ENCODE results near the gene TCEA2. TPM values are rescaled to one million over a fixed set of nuclear protein-coding genes. Genes with fewer than 3 reads are reported as not detected.
A peak's percentile ranks its signal among the peaks of the same experiment; 100 is the strongest.
"Not testable (repeated sequence)": the region's sequence is repeated elsewhere in the genome, so short reads cannot be mapped to it uniquely, and the experiment has no call there.

The TCEA2 gene
- total RNA-seq, 1 experiment from 2014 or later = 16.7 TPM

DNA sequence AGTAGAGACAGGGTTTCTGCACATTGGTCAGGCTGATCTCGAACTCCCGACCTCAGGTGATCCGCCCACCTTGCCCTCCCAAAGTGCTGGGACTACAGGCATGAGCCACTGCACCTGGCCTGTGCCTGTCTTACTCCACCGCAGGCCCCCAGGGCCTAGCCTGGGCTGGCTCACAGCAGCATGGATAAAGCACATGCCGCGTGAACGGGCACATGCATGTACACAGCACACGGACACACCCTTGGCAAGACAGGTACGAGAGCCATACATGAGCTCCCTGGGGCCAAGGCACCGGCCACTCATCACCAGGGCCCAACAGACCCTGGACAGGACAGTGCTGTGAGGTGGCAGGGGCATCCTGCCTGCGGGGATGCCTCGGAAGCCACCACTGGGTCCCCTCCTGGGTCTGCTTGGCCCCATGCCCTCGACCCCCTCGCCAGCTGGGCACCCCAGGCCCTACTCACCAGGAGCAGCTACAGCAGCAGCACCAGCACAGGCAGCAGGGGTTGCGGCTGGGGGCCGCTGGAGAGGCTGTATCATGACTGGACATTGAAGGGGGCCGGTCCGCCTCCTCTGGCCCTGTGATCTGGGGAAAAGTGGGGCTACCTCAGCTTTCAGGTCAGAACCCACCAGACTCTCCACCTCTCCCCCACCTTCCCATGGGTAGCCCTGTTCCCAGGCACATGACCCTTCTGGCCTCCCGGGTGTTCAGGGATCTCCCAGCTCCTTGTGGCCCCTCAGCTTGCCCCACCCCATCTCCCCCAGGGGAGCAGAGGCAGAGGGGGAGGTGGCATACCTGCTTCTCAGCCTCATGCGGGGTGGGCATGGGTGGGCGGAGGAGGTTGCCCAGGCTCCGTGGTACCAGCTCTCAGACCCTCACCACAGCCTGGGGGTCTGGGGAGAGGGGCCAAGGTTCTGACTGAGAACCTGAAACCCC is 13.3 kb downstream of the TCEA2 start:
- no peak for DNase-seq (ENCODE audit: low read depth)

DNA sequence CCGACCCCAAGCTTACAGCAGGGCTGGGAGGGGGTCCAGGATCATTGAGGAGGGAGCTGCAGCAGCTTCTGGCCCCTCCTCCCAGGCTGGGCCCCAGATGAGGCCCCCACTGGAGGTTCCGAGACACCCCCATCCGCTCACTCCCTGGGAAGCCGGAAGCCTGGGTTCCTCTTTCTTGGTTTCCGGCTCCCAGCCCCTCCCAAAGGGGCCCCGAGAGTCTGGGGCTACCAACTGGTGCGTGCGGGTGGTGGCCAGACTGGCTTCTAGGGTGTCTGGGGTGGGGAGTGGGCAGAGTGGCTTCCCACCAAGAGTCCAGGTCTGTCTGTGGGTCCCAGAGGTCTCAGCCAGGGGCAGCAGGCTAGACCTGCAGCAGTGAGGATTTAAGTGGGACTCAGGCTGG is 14.1 kb downstream of the TCEA2 start:
- DNase-seq (ENCODE audit: low read depth) = no peak

DNA sequence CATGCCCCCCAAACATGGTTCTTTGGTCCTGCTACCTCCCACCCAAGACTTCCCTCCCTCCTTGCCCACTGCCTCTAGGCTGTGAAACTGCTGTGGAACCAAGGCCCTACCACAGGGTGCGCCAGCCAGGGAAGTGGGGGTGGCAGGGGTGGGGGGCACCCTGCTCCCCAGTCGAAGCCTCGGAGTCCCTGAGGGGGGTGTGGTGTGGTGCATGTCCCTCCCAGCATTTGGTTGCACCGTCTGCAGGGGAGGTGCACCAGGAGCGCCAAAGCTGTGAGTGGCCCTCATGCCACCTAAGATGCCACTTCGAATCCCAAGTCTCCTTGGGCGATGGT is 14.5 kb downstream of the TCEA2 start:
- DNase-seq (ENCODE audit: low read depth) = no peak

DNA sequence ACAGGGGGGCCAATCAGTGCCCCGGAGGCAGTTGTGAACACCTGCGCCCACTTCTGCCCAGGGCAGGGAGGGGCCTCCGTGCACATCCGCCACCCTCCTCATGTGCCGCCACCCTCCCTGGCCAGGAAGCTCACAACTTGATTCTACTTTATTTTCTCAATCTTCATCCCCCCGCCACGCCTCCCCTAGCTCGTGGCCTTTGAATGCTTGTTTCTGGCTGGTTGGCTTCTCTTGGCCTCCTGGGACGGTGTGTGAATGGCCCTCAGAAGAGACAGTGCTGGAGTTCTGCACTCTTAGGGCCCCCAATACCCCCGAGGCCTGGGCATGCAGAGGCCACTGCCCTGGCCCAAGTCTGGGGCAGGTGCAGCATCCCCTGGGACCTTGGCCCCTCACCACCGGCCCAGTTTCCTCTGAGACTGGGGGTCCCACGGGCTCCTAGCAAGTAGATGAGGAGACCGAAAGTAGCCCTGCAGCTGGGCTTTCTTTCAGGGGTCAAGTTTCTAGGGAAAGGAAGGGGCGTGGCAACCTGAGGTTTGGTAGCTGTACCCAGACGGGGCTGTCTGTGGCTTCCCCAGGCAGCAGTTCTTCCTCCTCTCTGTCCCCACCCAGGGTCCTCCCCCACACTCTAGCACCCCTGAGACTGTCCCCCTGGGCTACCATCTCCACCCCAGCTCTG is 15.0 kb downstream of the TCEA2 start:
- DNase-seq (ENCODE audit: low read depth) = no peak

DNA sequence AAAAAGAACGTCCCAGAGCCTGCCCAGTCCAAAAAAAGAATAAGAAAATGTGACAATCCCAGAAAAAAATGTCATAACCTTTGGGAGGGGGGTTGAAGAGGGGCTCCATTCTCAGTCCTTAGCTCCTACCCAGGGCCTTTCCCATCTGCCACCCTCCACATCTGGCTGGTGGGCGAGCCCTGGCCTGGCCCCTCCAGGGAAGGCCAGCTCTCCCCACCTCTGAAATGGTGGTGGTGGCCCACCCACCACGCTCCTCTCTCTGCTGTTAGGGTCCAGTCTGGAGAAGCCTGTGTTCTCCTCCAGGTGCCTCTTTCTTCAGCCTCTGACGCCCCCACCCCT is 15.9 kb downstream of the TCEA2 start:
- DNase-seq (ENCODE audit: low read depth) = no peak

DNA sequence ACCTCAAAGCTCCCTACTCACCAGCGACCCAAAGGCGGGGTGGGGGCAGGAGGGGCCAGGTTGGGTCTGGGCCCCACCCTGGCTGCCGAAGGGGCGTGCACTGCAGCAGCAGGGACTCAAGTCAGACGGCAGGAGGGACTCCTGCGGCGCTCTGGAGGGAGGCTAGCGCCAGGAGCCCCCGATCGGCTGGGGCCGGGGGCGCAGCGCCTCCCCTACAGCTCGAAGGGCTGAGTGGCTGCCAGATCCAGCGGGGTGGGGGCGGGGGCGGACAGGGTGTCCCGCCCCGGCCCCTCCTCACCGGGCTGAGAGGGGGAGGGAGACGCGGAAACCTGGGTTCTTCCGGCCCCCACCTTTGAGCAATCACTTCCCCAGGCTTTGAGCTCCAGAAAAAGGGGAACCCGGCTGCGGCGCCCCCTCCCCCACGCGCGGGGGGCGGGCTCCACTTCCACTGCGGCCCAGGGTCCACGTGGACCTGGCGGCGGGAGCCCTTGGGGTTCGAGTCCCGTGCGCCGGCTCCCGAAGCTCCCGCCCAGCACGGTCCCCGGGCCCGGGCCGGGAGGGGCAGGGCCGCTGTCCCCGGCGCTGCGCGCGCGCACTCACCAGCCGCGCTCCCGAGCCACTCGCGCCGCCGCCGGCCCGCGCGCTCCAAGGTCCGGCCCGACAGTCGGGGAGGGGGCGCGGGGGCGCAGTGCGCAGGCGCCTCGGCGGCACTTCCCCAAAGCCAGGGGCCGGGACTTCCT is 16.4 kb downstream of the TCEA2 start, which contains the start of gene RGS19:
RGS19 (minus strand) TSS at position 246 of the 740 bp plus-strand sequence. CDS start 2,632 bp downstream, outside the sequence.
- DNase-seq (ENCODE audit: low read depth) = peak; percentile 49

DNA sequence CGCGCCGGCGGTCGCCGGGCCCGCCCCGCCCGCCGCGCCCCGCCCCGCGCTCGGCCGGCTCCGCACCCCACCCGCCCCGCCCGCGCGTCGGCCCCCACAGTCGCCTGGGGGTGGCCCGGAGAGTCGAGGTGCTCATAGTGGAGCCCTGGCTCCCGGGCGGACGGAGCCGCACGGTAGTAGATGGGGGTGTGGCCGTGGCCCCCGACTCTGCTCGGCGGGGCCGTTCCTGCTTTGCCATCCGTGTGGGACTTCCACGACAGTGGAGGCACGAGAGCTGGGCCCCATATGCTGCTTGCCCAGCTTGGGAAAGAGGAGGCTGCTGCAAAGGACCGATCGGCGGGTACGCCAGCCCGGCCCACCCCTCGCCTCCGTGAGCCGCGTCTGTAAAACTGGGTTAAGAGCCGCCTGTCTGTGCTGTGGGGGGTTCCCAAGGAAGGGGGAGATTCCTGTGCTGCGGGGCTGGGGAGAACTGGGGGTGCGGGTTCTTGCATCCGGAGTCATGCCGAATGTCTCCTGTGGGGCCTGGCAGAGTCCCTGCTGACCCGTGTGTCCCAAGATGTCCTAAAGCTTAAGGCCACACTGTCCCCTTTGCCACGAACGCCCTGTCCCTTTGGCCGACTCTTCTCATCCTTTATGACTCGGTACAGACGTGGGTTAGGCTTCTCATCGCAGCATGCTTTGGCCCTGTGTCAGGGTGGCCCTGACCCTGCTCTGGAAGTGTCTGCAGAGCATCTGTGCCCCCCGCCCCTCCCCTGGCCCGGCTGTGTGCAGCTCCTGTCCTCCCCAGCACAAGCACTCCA is 17.2 kb downstream of the TCEA2 start, which contains the start of gene OPRL1:
OPRL1 (plus strand) TSS at position 70 of the 800 bp plus-strand sequence. CDS start 12,639 bp downstream, outside the sequence.
- DNase-seq (ENCODE audit: low read depth) = no peak

DNA sequence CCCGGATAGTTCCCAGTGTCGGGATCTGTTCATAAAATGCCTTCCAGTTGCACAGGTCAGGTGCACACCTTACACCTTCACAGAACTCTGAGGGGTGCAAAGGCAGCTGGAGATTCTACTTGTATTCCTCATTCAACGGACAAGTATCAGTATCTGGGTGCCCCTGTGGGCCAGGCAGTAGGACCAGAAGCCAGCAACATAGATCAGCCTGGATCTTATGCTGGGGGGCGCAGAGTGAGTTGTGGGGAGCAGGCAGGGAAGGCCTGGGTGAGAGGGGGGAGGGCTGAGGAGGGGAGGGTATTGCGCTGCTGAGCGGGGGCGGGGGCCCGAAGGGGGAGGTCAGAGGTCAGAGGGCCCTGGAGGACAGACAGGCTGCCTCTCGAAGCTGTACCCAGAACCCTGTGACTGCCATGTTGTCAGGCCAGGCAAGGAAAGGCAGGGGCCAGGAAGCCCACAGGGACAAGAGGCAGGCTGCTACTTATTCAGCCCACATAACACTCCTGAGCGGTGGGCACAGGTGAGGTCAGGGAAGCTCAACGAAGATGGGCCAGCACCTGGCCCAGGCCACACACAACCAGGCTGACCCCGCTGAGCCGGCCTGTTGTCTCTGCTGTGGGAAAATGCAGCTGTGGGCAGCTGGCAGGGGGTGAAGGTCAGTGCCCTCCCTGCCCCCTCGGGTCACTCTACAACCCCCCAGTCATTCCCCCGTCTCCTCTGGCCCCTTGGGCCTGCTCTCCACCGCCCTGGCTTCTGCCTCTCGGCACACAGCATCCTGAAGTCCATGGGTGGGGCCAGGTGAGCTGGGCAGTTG is 18.0 kb downstream of the TCEA2 start:
- no peak for DNase-seq (ENCODE audit: low read depth)

DNA sequence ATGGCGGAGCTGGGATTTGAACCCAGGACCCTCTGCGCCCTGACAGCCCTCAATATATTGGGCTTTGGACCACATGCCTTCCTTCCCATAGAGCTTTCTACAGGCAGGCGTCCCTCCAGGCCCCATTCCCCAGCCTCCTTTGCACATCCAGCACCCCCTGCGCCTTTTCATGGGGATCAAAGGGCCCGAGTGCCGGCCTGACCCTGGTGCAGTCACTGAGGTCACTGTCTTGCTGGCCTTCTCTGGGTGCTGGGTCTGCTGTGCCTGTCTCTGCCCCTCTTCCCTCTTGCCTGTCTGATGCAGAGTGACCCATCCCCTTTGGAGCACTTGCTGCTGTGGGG is 18.6 kb downstream of the TCEA2 start:
- no peak for DNase-seq (ENCODE audit: low read depth)

DNA sequence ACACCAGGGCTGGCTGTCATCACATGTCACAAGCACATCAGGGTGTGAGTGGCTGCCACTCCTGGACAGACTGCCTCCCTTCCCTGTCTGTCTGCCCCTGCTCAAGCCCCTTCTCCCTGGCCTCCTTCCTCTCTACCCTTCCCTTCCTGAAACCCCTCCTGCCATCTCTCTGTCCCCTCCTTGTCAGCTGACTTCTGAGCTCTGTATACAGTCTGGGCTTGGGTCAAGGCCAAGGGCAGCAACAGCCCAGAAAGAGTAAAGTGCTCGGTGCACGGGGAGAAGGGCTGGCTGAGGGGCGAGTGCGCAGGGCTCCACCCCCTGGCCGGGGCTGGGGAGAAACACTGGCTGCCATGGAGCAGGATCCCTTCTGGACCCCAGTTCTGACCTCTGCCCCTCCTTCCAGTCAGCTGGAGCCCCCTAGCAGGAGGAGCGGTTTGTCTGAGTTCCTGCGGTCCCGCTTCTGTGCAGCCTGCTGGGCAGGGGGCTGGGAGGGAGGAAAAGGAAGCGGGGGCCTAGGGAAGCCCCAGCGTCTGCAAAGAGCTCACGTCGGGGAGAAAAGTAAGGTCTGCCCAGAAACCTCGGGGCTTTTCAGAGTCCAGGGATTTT is 19.2 kb downstream of the TCEA2 start:
- DNase-seq (ENCODE audit: low read depth) = no peak

DNA sequence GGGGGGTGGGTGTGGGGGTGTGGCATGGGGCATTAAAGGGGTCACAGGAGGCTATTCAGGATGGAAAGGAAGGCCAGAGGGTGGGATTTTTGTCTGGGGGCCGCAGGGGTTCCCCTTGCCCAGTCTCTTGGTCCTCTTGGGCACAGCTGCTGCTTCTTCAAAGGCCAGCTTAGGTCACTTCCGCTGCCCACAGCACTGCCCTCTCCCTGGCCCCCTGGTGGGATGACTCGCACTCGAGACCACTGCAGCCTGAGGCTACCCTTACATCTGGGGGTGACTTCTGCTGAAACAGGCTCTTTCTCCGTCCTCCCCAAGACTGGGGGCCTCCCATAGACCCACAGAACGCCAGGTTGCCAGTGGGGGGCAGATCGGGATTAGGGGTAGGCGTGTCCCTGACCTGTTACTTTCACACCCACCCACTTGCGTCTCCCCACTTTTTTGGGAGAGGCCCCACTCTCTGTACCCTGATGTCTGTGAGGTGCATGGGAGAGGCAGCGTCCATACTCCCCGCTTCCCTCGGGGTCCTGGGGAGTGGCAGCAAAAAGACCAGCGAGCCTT is 19.9 kb downstream of the TCEA2 start:
- no peak for DNase-seq (ENCODE audit: low read depth)

DNA sequence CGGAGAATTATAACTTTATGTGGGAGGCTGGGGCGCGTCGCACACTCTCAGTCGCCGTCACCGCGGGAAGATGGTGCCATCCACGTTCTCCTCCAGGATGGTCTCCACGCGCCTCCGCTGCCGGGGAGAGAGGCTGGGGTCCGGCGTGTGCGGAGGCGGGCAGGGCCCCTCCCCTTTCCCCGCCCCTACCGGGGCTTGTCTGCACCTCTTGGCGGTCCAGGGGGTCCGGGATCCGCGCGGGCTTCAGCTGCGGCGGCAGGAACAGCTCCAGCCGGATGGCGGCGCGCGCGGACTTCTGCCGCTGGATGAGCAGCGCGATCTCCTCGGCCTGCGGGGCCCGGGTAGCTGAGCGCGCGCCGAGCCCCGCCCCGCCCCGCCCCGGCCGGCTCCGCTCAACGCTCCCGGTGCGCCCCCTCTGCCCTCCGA is 20.4 kb downstream of the TCEA2 start:
- peak; percentile 70 for DNase-seq (ENCODE audit: low read depth)

DNA sequence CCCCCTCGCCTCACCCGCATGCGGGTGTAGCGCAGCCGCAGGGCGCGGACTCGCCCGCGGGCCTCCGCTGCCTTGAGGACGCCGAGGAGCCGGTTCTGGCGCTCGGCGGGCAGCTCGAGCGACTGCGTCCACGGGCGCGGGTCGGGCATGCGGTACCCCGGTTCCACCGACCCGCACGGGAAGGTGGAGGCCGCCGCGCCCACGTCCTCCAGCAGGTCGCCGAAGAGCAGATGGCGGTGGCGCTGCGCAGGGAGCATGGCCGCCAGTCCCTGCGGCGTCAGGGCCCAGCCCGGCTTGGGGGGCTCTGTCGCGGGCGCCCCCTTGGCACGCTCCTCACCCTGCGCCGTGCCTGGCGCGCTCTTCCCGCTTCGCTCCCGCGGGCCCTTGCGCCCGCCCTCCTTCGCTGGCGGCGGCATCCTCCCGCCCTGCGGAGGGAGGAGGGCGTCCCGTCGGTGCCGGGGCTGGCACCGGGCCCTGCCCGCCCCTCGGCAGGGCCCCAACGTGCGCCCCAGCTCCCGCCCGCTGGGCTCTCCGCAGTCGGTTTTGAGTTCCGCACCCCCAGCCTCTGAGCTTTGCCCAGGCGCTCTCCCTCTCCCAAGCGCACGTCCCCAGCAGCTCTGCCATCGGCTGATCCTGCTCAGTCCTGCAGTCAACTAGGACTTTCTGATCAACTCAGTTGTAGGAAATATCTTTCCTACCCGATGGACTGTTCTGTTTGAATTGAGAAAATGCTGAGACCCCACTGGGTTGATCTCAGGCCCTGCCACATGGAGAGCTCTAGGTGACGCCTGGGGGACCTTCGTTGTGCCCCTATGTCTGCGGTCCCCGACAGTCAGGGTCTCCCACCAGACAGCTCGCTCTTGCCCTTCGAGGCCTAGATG is 21.0 kb downstream of the TCEA2 start, which contains the start of gene LKAAEAR1:
LKAAEAR1 (minus strand) TSS at position 595 of the 881 bp plus-strand sequence; CDS start at position 416, 179 bp downstream.
- DNase-seq (ENCODE audit: low read depth) = no peak

DNA sequence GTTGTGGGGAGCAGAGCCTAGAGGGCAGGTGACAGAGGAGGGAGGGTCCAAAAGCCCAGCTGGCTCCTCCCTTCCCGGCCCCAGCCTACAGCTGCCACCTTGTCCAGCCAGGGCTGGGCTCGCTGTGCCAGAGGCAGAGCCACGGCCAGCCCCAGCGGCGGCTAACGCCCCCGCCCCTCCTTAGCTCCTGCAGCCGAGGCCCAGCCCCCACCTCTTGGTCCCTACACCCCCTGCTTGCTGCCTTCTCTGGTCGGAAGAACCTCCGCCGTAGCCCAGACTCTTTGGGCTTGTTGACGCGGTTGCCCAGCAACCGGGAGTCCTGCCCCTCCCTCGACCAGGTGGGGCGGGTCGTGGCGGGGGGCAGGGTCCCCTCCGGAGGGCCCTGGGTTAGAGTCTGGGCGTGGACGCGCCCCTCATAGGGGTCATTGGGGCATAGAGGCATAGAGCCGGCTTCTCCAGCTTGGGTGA is 21.7 kb downstream of the TCEA2 start:
- DNase-seq (ENCODE audit: low read depth) = no peak

DNA sequence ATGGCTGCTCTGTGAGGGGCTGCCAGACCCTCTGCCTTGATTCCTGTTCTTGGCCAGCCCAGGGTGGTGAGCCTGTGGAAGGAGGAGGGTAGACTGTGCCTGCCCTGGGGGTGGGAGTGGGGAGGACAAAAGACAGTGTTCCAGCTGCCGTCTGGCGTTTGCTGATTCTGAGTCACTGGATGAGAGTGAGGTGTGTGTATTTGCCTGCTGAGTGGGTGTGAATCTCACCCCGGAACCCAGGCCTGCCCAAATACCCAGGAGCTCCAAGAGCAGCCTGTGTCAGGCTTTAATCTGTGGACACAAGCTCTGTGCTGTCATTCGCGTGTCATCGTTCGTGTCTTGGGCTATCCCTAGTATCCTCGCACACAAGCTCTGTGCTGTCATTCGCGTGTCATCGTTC is 23.8 kb downstream of the TCEA2 start:
- no peak for DNase-seq (ENCODE audit: low read depth)

DNA sequence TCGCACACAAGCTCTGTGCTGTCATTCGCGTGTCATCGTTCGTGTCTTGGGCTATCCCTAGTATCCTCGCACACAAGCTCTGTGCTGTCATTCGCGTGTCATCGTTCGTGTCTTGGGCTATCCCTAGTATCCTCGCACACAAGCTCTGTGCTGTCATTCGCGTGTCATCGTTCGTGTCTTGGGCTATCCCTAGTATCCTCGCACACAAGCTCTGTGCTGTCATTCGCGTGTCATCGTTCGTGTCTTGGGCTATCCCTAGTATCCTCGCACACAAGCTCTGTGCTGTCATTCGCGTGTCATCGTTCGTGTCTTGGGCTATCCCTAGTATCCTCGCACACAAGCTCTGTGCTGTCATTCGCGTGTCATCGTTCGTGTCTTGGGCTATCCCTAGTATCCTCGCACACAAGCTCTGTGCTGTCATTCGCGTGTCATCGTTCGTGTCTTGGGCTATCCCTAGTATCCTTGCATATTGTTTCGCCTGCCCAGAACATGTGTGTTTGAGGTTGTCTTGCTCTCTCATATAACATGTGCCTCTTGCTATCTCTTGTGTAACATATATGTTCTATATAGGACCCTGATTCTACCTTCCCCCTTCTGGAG is 24.3 kb downstream of the TCEA2 start:
- DNase-seq (ENCODE audit: low read depth) = not testable (repeated sequence)

DNA sequence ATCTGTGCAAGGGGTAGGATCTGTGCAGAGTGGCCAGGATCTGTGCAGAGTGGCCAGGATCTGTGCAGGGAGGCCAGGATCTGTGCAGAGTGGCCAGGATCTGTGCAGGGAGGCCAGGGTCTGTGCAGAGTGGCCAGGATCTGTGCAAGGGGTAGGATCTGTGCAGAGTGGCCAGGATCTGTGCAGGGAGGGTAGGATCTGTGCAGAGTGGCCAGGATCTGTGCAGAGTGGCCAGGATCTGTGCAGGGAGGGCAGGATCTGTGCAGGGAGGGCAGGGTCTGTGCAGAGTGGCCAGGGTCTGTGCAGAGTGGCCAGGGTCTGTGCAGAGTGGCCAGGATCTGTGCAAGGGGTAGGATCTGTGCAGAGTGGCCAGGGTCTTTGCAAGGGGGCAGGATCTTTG is 25.6 kb downstream of the TCEA2 start:
- not testable (repeated sequence) for DNase-seq (ENCODE audit: low read depth)

DNA sequence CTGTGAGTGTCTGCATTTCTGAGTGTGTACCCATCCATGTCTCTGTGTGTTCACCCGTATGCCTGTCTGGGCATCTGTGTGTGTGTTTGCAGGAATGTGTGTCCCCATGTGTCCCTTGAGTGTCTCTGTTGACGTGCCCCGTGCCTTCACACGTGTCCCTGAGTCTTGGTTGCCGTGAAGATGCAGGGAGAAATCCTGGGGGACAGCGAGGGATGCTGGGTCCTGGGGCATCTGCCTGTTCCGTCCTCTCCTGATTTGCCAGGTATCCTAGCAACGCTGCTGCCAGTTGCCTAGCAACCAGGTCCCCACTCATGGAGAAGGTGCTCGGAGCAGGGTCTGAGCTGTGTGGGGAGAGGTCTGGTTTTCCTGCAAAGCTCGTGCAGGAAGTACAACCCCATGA is 27.2 kb downstream of the TCEA2 start:
- DNase-seq (ENCODE audit: low read depth) = no peak

Data from HT1080 (cell line).